ENCODE results near the gene TNPO2. TPM values are rescaled to one million over a fixed set of nuclear protein-coding genes. Genes with fewer than 3 reads are reported as not detected.
"Not testable (repeated sequence)": the region's sequence is repeated elsewhere in the genome, so short reads cannot be mapped to it uniquely, and the experiment has no call there.

Gene TNPO2
- total and polyA plus RNA-seq, 2 donors (not counting 1 experiment from before 2014, with no cell fraction given), result 36.0 to 52.5 TPM

DNA sequence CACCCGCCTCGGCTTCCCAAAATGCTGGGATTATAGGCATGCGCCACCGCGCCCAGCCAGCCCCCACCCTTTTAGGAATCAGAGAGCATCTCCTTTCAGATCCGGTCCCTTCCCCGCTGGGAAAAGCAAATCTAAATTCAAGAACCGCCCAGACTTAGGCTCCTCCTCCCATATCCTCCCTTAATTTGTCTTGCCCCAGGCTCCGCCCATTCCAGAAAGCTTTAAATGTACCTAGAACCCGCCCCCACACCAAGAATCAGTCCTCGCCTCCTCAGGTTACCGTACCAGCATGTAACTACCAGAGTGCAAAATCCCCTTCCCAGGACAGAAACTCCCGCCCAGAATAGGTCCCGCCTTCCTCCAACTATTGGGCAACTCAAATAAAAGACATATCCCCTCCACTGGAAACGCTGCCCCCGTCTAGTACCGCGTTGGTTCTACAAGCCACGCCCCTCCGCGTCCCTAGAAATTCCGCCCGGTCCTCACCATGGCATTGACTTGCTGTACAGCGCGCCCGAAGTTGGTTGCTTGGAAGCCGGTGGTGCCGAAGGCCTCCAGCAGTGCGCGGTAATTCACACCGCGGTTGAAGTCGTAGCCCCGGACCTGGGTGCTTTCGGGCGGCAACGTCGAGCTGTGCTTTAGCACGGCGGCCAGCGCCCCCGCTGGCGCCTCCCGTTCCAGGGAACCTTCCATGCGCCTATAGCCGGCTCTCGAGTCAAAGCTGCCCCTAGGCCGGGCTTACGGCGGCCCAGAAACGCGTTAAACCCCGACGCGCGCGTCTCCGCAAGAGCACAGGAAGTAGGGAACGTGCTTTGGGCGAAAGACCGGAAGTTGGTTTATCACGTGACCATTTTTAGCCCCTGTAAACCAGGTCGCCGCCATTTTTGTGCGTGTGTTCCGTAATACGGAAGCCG, 42.4 kb downstream of the TNPO2 start, which contains the start of gene DHPS:
Gene DHPS (minus strand): TSS at position 807 of the 914 bp plus-strand sequence. CDS start 114 bp downstream, at position 693.
- TF ChIP-seq EZH2 (IDR thresholded peaks at IDR 0.05; ENCODE audit: low read length, missing control alignments), result no peak
- TF ChIP-seq, protein P1, sequence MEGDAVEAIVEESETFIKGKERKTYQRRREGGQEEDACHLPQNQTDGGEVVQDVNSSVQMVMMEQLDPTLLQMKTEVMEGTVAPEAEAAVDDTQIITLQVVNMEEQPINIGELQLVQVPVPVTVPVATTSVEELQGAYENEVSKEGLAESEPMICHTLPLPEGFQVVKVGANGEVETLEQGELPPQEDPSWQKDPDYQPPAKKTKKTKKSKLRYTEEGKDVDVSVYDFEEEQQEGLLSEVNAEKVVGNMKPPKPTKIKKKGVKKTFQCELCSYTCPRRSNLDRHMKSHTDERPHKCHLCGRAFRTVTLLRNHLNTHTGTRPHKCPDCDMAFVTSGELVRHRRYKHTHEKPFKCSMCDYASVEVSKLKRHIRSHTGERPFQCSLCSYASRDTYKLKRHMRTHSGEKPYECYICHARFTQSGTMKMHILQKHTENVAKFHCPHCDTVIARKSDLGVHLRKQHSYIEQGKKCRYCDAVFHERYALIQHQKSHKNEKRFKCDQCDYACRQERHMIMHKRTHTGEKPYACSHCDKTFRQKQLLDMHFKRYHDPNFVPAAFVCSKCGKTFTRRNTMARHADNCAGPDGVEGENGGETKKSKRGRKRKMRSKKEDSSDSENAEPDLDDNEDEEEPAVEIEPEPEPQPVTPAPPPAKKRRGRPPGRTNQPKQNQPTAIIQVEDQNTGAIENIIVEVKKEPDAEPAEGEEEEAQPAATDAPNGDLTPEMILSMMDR (conservative IDR thresholded peaks at IDR 0.05 in 1 of 2, IDR thresholded peaks at IDR 0.05 in 1 of 2; ENCODE audit: low read depth in 1 of 2, low read length in 2 of 2), result no peak
- Histone ChIP-seq H3K4me2 (ENCODE audit: extremely low read depth, insufficient read depth, low read length) (peak within 1 kb of the TSS; percentile 88), H3K9me3 (ENCODE audit: control insufficient read depth, insufficient read depth, low read depth, low read length) (no peaks in the 10 kb centered on the region), H3K9ac (ENCODE audit: insufficient read depth, low read length) (peak within 1 kb of the TSS; percentile 95), H3K79me2 (ENCODE audit: control insufficient read depth, insufficient read depth, low read length) (peaks cover 10% of the 10 kb centered on the region), H4K20me1 (ENCODE audit: control insufficient read depth, extremely low read depth, insufficient read depth, low read length) (no peaks in the 10 kb centered on the region), H3K36me3 (ENCODE audit: control insufficient read depth, insufficient read depth, low read length) (peaks cover 14% of the 10 kb centered on the region), H3K27ac (ENCODE audit: insufficient read depth, low read length) (peak within 1 kb of the TSS; percentile 98), H3K4me1 (ENCODE audit: control insufficient read depth, extremely low read depth, insufficient read depth, low read length) (no peaks in the 10 kb centered on the region), H3K27me3 (ENCODE audit: control insufficient read depth, insufficient read depth, low read length) (no peaks in the 10 kb centered on the region), H2AFZ (ENCODE audit: low read length) (peak within 1 kb of the TSS; percentile 79), H3K4me3 (replicated peaks in 1 of 4; ENCODE audit: control extremely low read depth in 1 of 4, insufficient read depth in 1 of 4, low read depth in 3 of 4, low read length in 4 of 4) (peak within 1 kb of the TSS; percentile 84 to 99 (median 94))
- DNase-seq (ENCODE audit: low read depth in 2 of 2), result peak; percentile 98 to 99

DNA sequence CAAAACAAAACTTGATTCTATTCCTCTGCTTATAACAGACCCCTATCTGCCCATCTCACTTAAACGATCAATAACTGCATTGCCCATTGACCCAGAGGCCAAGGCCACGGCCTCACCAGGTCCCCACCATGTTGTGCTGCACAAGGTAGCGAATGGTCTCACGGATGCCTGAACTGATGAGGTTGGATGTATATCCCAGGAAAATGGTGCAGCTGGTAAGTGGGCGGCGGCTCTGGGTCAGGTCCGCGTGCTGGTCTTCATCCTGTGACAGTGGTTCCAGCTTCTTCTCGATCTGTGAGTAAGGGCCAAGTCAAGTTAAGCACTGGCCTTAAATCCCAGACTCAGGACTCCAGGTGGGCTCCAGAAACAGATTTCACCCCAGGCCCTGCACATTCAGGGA, 43.7 kb downstream of the TNPO2 start:
- no peak for DNase-seq (ENCODE audit: low read depth in 2 of 2)
- Histone ChIP-seq H3K27me3 (ENCODE audit: control insufficient read depth, insufficient read depth, low read length) (no peaks in the 10 kb centered on the region), H4K20me1 (ENCODE audit: control insufficient read depth, extremely low read depth, insufficient read depth, low read length) (no peaks in the 10 kb centered on the region), H3K4me3 (replicated peaks in 1 of 4; ENCODE audit: control extremely low read depth in 1 of 4, insufficient read depth in 1 of 4, low read depth in 3 of 4, low read length in 4 of 4) (no peak overlapping the region), H3K36me3 (ENCODE audit: control insufficient read depth, insufficient read depth, low read length) (peaks cover 24% of the 10 kb centered on the region), H3K9me3 (ENCODE audit: control insufficient read depth, insufficient read depth, low read depth, low read length) (no peaks in the 10 kb centered on the region), H3K4me1 (ENCODE audit: control insufficient read depth, extremely low read depth, insufficient read depth, low read length) (no peaks in the 10 kb centered on the region), H3K4me2 (ENCODE audit: extremely low read depth, insufficient read depth, low read length) (no peak overlapping the region), H3K9ac (ENCODE audit: insufficient read depth, low read length) (no peak overlapping the region), H3K79me2 (ENCODE audit: control insufficient read depth, insufficient read depth, low read length) (peaks cover 10% of the 10 kb centered on the region), H3K27ac (ENCODE audit: insufficient read depth, low read length) (no peak overlapping the region), H2AFZ (ENCODE audit: low read length) (no peak overlapping the region)
- TF ChIP-seq, protein P1 (conservative IDR thresholded peaks at IDR 0.05 in 1 of 2, IDR thresholded peaks at IDR 0.05 in 1 of 2; ENCODE audit: low read depth in 1 of 2, low read length in 2 of 2), result no peak
- no peak for TF ChIP-seq EZH2 (IDR thresholded peaks at IDR 0.05; ENCODE audit: low read length, missing control alignments)

DNA sequence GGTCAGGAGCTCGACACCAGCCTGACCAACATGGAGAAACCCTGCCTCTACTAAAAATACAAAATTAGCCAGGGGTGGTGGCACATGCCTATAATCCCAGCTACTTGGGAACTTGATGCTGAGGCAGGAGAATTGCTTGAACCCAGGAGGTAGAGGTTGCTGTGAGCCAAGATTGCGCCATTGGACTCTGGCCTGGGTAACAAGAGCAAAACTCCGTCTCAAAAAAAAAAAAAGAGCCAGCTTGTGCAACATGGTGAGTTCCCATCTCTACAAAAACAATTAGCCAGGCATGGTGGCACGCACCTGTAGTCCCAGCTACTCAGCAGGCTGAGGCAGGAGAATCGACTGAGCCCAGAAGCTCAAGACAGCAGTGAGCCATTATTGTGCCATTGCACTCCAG, 45.7 kb downstream of the TNPO2 start:
- not testable (repeated sequence) for H3K27ac ChIP-seq (ENCODE audit: insufficient read depth, low read length); H3K9me3 ChIP-seq (ENCODE audit: control insufficient read depth, insufficient read depth, low read depth, low read length); H4K20me1 ChIP-seq (ENCODE audit: control insufficient read depth, extremely low read depth, insufficient read depth, low read length); H2AFZ ChIP-seq (ENCODE audit: low read length); H3K4me1 ChIP-seq (ENCODE audit: control insufficient read depth, extremely low read depth, insufficient read depth, low read length); H3K27me3 ChIP-seq (ENCODE audit: control insufficient read depth, insufficient read depth, low read length); H3K79me2 ChIP-seq (ENCODE audit: control insufficient read depth, insufficient read depth, low read length); H3K4me2 ChIP-seq (ENCODE audit: extremely low read depth, insufficient read depth, low read length); H3K4me3 ChIP-seq (replicated peaks in 1 of 4; ENCODE audit: control extremely low read depth in 1 of 4, insufficient read depth in 1 of 4, low read depth in 3 of 4, low read length in 4 of 4); DNase-seq (ENCODE audit: low read depth in 2 of 2); H3K9ac ChIP-seq (ENCODE audit: insufficient read depth, low read length)
- H3K36me3 ChIP-seq (ENCODE audit: control insufficient read depth, insufficient read depth, low read length), result peaks cover 31% of the 10 kb centered on the region
